WTC11 (cell line): Measurements from ENCODE around the gene CHCHD1. TPM values are rescaled to one million over a fixed set of nuclear protein-coding genes. Genes with fewer than 3 reads are reported as not detected.
A peak's percentile ranks its signal among the peaks of the same experiment; 100 is the strongest.

Source experiments
- ATAC-seq: fragments of 200-7000 bp; cut with Tn5 transposase; 2 replicates; pipeline ENCODE4 v1.10.0; 2021; ENCODE audit warnings: mild to moderate bottlenecking, moderate library complexity
- CTCF ChIA-PET: fragments of 300-600 bp; sonication (Branson Sonifier 250); formaldehyde crosslinking; loops from one replicate; lab custom pipeline; 2021; ENCODE audit warnings: antibody characterized with exemption; lab: Charles Lee
- POLR2A ChIA-PET: fragments of 350-600 bp; sonication (Branson Sonifier 250); formaldehyde crosslinking; loops from one replicate; lab custom pipeline; 2021; ENCODE audit warnings: antibody characterized with exemption; lab: Charles Lee
- DNase-seq: peaks from one replicate; pipeline ENCODE4 v3.0.0; 2021; ENCODE audit warnings: low spot score
- H3K27ac Mint-ChIP-seq: 2 replicates; pipeline ENCODE4 v1.8.0; 2021; ENCODE audit warnings: mixed read lengths
- H3K27me3 Mint-ChIP-seq: 2 replicates; pipeline ENCODE4 v1.8.0; 2021; ENCODE audit warnings: low read depth, mild to moderate bottlenecking, moderate library complexity, mixed read lengths
- H3K36me3 Mint-ChIP-seq: 2 replicates; pipeline ENCODE4 v1.8.0; 2021; ENCODE audit warnings: mixed read lengths
- H3K4me1 Mint-ChIP-seq: 2 replicates; pipeline ENCODE4 v1.8.0; 2022; ENCODE audit warnings: mixed read lengths
- H3K4me3 Mint-ChIP-seq: 2 replicates; pipeline ENCODE4 v1.8.0; 2021; ENCODE audit warnings: mild to moderate bottlenecking, moderate library complexity, mixed read lengths
- H3K9me3 Mint-ChIP-seq: 2 replicates; pipeline ENCODE4 v1.8.0; 2021; ENCODE audit warnings: mixed read lengths
- CREM ChIP-seq: sonication (generic); formaldehyde crosslinking; IDR thresholded peaks from 2 replicates; pipeline ENCODE4 v1.8.1; 2022; ENCODE audit warnings: mild to moderate bottlenecking, missing genetic modification reagents, moderate library complexity
- ESRRA ChIP-seq: sonication (generic); formaldehyde crosslinking; IDR thresholded peaks from 2 replicates; pipeline ENCODE4 v1.8.1; 2022; ENCODE audit warnings: mild to moderate bottlenecking, missing genetic modification reagents, borderline replicate concordance
- FOXP1 ChIP-seq: sonication (generic); formaldehyde crosslinking; IDR thresholded peaks from 2 replicates; pipeline ENCODE4 v1.8.0; 2022; ENCODE audit warnings: missing genetic modification reagents, mild to moderate bottlenecking, moderate library complexity, borderline replicate concordance
- GABPB1 ChIP-seq: sonication (generic); formaldehyde crosslinking; IDR thresholded peaks from 2 replicates; pipeline ENCODE4 v1.8.1; 2023; ENCODE audit warnings: mild to moderate bottlenecking, missing genetic modification reagents
- GTF2I ChIP-seq: fragments of 250-450 bp; sonication (Bioruptor Pico); conservative IDR thresholded peaks from 2 replicates; pipeline ENCODE4 v1.4.0; 2021; ENCODE audit warnings: mild to moderate bottlenecking
- HMGA2 ChIP-seq: fragments of 250-450 bp; sonication (Bioruptor Pico); IDR thresholded peaks from 2 replicates; pipeline ENCODE4 v1.4.0; 2021; ENCODE audit warnings: mild to moderate bottlenecking, moderate library complexity
- IRF2 ChIP-seq: sonication (generic); formaldehyde crosslinking; IDR thresholded peaks from 2 replicates; pipeline ENCODE4 v1.8.0; 2022; ENCODE audit warnings: low read depth, missing genetic modification reagents, borderline replicate concordance
- MYBL2 ChIP-seq: sonication (generic); formaldehyde crosslinking; IDR thresholded peaks from 2 replicates; pipeline ENCODE4 v1.8.1; 2023; ENCODE audit warnings: mild to moderate bottlenecking, moderate library complexity, missing genetic modification reagents
- NFATC4 ChIP-seq: fragments of 250-450 bp; sonication (Bioruptor Pico); IDR thresholded peaks from 2 replicates; pipeline ENCODE4 v1.9.0; 2021; ENCODE audit warnings: mild to moderate bottlenecking
- NR2C2 ChIP-seq: sonication (generic); formaldehyde crosslinking; IDR thresholded peaks from 2 replicates; pipeline ENCODE4 v1.8.0; 2022; ENCODE audit warnings: mild to moderate bottlenecking, missing genetic modification reagents
- SMAD3 ChIP-seq: sonication (generic); formaldehyde crosslinking; IDR thresholded peaks from 2 replicates; pipeline ENCODE4 v1.8.0; 2022; ENCODE audit warnings: missing genetic modification reagents, mild to moderate bottlenecking, borderline replicate concordance
- TCF7 ChIP-seq: sonication (generic); formaldehyde crosslinking; IDR thresholded peaks from 2 replicates; pipeline ENCODE4 v1.8.0; 2022; ENCODE audit warnings: mild to moderate bottlenecking, low read depth, missing genetic modification reagents, moderate library complexity
- ZNF232 ChIP-seq: sonication (generic); formaldehyde crosslinking; IDR thresholded peaks from 2 replicates; pipeline ENCODE4 v1.8.0; 2022; ENCODE audit warnings: mild to moderate bottlenecking, missing genetic modification reagents
- ZNF317 ChIP-seq: sonication (generic); formaldehyde crosslinking; IDR thresholded peaks from 2 replicates; pipeline ENCODE4 v1.8.1; 2023; ENCODE audit warnings: low read depth, mild to moderate bottlenecking, moderate library complexity, missing genetic modification reagents, borderline replicate concordance
- ZNF671 ChIP-seq: fragments of 250-450 bp; sonication (Bioruptor Pico); IDR thresholded peaks from 2 replicates; pipeline ENCODE4 v1.8.0; 2021; ENCODE audit warnings: mild to moderate bottlenecking
- total RNA-seq: library from RNA; stranded (reverse); gene quantifications from 3 replicates; pipeline ENCODE4 v1.2.3, GENCODE V29; 2021
- TF ChIP-seq, protein P1 (sequence below): fragments of 250-450 bp; sonication (Bioruptor Pico); IDR thresholded peaks from 2 replicates; pipeline ENCODE4 v1.9.0; 2021; ENCODE audit warnings: moderate library complexity, mild to moderate bottlenecking, inconsistent platforms, borderline replicate concordance
- TF ChIP-seq, protein P2 (sequence below): fragments of 250-450 bp; sonication (Bioruptor Pico); IDR thresholded peaks from 2 replicates; pipeline ENCODE4 v1.9.0; 2021; ENCODE audit warnings: mild to moderate bottlenecking
- TF ChIP-seq, protein P3 (sequence below): sonication (generic); formaldehyde crosslinking; IDR thresholded peaks from 2 replicates; pipeline ENCODE4 v1.8.1; 2022; ENCODE audit warnings: mild to moderate bottlenecking, moderate library complexity, missing genetic modification reagents
- TF ChIP-seq, protein P4 (sequence below): sonication (generic); formaldehyde crosslinking; IDR thresholded peaks from 2 replicates; pipeline ENCODE4 v1.8.1; 2022; ENCODE audit warnings: low read depth, missing genetic modification reagents, borderline replicate concordance
- TF ChIP-seq, protein P5 (sequence below): sonication (generic); formaldehyde crosslinking; IDR thresholded peaks from 2 replicates; pipeline ENCODE4 v1.8.0; 2023; ENCODE audit warnings: missing genetic modification reagents, mild to moderate bottlenecking, borderline replicate concordance

Gene CHCHD1
- total RNA-seq, 1 experiment from 2014 or later: 45.9 TPM

DNA sequence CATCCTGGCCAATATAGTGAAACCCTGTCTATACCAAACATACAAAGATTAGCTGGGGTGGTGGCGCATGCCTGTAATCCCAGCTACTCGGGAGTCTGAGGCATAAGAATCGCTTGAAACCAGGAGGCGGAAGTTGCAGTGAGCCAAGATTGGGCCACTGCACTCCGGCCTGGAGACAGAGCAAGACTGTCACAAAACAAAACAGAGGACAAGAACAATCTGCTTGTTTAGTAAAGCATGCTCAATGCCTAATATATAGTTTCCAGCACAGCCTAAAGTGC is 39.5 kb upstream of the CHCHD1 start:
- H3K4me1 Mint-ChIP-seq: peaks cover 30% of the 10 kb centered on the region
- ATAC-seq (no peak), DNase-seq (no peak)
- POLR2A ChIA-PET: interaction anchor here (1.8 to 3.0 kb wide), 2 partner anchors 9 to 12 kb away, joined by 6 to 19 read pairs; no protein-coding TSS in a partner anchor
- CTCF ChIA-PET: interaction anchor here (0.7 to 1.1 kb wide), 2 partner anchors 13 to 138 kb away, joined by 3 to 5 read pairs; no protein-coding TSS in a partner anchor
- H3K4me3 Mint-ChIP-seq: peak overlapping the region; percentile 97
- peaks cover 4% of the 10 kb centered on the region; the same call in 1 of the 2 replicates for H3K36me3 Mint-ChIP-seq
- TF ChIP-seq ZNF671: 0 out of 2 replicates have a peak, but pooled peaks have one; percentile 27
- 0 out of 2 replicates have a peak, but pooled peaks have one; percentile 39 for TF ChIP-seq NFATC4 (CRISPR knock-in tag)
- no peak for TF ChIP-seq HMGA2 (CRISPR knock-in tag)
- TF ChIP-seq ZNF232 (CRISPR knock-in tag): no peak
- H3K27me3 Mint-ChIP-seq: no peaks in the 10 kb centered on the region
- H3K27ac Mint-ChIP-seq: peak overlapping the region; percentile 99
- H3K9me3 Mint-ChIP-seq: no peaks in the 10 kb centered on the region

DNA sequence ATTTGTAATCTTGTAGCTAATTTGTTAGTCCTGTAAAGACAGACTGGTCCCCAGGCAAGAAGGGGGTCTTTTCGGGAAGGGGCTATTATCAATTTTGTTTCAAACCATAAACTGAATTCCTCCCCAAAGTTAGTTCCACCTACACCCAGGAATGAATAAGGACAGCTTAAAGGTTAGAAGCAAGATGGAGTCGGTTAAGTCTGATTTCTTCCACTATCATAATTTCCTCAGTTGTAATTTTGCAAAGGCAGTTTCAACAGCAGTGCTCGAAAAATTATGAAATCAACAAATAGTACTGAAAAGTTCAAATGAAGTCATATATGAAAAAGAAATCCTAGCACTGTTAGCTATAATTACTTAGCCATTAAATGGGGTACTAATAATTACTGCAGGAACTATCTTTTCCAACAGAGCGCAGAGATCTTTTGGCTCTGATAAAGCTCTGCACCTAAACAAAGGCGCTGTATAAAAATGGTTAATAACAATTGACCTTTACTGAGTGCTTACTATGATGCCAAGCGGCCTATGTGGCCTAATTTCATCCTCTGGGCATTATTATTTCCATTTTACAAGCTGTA is 38.4 kb upstream of the CHCHD1 start:
- DNase-seq (no peak), ATAC-seq (no peak)
- ChIA-PET POLR2A (interaction anchor here (1.2 to 3.0 kb wide), 4 partner anchors 10 to 38 kb away, joined by 3 to 19 read pairs (median 5); partner anchors contain the start of gene CHCHD1), CTCF (no interaction called here)
- Mint-ChIP-seq H3K4me1 (peaks cover 30% of the 10 kb centered on the region), H3K27ac (peak overlapping the region; percentile 99), H3K27me3 (no peaks in the 10 kb centered on the region), H3K36me3 (peaks cover 4% of the 10 kb centered on the region; the same call in 1 of the 2 replicates), H3K4me3 (peak overlapping the region; percentile 97), H3K9me3 (no peaks in the 10 kb centered on the region)
- TF ChIP-seq SMAD3 (CRISPR knock-in tag): no peak
- TF ChIP-seq, protein P1, sequence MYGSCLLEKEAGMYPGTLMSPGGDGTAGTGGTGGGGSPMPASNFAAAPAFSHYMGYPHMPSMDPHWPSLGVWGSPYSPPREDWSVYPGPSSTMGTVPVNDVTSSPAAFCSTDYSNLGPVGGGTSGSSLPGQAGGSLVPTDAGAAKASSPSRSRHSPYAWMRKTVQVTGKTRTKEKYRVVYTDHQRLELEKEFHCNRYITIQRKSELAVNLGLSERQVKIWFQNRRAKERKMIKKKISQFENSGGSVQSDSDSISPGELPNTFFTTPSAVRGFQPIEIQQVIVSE: peak; percentile 42; the same call in 1 of the 2 replicates

DNA sequence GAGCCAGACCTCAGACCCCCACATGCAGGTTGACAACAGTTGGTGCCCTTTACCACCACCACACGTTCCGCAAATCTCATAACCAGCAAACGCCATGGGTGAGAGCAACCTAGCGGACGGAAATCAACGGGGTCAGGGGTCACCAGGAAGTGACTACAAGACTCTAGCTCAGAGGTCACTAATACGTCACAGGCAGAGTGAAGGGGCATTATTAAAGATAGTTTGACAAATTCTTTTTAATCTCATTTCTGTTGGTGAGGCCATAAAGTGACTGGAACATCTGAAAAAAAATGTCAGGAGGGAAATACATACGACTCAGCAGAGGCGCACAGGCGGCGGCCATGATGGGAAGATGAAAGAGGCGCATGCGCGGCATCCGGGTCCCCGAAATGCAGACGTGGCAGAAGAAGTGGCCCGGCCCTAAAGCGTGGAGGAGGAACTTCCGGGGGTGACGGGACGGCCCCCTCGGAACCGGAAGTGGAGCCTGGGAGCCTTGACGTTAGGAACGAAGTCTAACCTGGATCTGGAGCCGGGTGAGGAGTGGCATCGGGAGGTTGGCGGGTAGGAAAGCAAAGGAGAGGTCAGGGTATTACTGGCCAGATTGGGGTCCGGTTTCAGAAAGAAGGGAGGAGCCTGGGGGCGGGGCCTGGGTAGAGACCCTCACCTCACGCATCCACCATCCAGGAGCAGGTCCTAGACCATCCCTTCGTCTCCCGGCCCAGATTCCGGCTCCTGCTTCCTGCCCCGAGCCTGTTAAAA is 37.8 kb upstream of the CHCHD1 start, which contains the start of gene SEC24C:
Gene SEC24C (plus strand): TSS at position 468 of the 759 bp plus-strand sequence. CDS start 2,461 bp downstream, outside the sequence.
- H3K36me3 Mint-ChIP-seq: peaks cover 6% of the 10 kb centered on the region
- ATAC-seq (peak; percentile 85), DNase-seq (peak; percentile 96)
- ChIA-PET CTCF (interaction anchor here (0.6 to 1.0 kb wide), 3 partner anchors 14 to 1082 kb away, joined by 4 to 5 read pairs (median 4); no protein-coding TSS in a partner anchor), POLR2A (interaction anchor here (0.6 to 3.0 kb wide), 4 partner anchors 13 to 206 kb away, joined by 3 to 19 read pairs (median 4); partner anchors contain the start of gene CHCHD1)
- peak within 1 kb of the TSS; percentile 97 for H3K4me3 Mint-ChIP-seq
- H3K9me3 Mint-ChIP-seq: no peaks in the 10 kb centered on the region
- H3K4me1 Mint-ChIP-seq: peaks cover 30% of the 10 kb centered on the region
- H3K27ac Mint-ChIP-seq: peak within 1 kb of the TSS; percentile 99
- H3K27me3 Mint-ChIP-seq: no peaks in the 10 kb centered on the region
- TF ChIP-seq ESRRA (CRISPR knock-in tag) (no peak), IRF2 (no peak), TCF7 (CRISPR knock-in tag) (no peak), FOXP1 (no peak), ZNF317 (CRISPR knock-in tag) (no peak), MYBL2 (CRISPR knock-in tag) (no peak), GTF2I (CRISPR knock-in tag) (no peak), NR2C2 (peak; percentile 86), GABPB1 (CRISPR knock-in tag) (peak; percentile 33), CREM (CRISPR knock-in tag) (peak; percentile 77)
- TF ChIP-seq, protein P2, sequence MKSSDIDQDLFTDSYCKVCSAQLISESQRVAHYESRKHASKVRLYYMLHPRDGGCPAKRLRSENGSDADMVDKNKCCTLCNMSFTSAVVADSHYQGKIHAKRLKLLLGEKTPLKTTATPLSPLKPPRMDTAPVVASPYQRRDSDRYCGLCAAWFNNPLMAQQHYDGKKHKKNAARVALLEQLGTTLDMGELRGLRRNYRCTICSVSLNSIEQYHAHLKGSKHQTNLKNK (CRISPR knock-in tag): no peak
- TF ChIP-seq, protein P3, sequence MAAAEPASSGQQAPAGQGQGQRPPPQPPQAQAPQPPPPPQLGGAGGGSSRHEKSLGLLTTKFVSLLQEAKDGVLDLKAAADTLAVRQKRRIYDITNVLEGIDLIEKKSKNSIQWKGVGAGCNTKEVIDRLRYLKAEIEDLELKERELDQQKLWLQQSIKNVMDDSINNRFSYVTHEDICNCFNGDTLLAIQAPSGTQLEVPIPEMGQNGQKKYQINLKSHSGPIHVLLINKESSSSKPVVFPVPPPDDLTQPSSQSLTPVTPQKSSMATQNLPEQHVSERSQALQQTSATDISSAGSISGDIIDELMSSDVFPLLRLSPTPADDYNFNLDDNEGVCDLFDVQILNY: no peak
- TF ChIP-seq, protein P4, sequence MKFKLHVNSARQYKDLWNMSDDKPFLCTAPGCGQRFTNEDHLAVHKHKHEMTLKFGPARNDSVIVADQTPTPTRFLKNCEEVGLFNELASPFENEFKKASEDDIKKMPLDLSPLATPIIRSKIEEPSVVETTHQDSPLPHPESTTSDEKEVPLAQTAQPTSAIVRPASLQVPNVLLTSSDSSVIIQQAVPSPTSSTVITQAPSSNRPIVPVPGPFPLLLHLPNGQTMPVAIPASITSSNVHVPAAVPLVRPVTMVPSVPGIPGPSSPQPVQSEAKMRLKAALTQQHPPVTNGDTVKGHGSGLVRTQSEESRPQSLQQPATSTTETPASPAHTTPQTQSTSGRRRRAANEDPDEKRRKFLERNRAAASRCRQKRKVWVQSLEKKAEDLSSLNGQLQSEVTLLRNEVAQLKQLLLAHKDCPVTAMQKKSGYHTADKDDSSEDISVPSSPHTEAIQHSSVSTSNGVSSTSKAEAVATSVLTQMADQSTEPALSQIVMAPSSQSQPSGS (CRISPR knock-in tag): no peak
- TF ChIP-seq, protein P5, sequence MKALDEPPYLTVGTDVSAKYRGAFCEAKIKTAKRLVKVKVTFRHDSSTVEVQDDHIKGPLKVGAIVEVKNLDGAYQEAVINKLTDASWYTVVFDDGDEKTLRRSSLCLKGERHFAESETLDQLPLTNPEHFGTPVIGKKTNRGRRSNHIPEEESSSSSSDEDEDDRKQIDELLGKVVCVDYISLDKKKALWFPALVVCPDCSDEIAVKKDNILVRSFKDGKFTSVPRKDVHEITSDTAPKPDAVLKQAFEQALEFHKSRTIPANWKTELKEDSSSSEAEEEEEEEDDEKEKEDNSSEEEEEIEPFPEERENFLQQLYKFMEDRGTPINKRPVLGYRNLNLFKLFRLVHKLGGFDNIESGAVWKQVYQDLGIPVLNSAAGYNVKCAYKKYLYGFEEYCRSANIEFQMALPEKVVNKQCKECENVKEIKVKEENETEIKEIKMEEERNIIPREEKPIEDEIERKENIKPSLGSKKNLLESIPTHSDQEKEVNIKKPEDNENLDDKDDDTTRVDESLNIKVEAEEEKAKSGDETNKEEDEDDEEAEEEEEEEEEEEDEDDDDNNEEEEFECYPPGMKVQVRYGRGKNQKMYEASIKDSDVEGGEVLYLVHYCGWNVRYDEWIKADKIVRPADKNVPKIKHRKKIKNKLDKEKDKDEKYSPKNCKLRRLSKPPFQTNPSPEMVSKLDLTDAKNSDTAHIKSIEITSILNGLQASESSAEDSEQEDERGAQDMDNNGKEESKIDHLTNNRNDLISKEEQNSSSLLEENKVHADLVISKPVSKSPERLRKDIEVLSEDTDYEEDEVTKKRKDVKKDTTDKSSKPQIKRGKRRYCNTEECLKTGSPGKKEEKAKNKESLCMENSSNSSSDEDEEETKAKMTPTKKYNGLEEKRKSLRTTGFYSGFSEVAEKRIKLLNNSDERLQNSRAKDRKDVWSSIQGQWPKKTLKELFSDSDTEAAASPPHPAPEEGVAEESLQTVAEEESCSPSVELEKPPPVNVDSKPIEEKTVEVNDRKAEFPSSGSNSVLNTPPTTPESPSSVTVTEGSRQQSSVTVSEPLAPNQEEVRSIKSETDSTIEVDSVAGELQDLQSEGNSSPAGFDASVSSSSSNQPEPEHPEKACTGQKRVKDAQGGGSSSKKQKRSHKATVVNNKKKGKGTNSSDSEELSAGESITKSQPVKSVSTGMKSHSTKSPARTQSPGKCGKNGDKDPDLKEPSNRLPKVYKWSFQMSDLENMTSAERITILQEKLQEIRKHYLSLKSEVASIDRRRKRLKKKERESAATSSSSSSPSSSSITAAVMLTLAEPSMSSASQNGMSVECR (CRISPR knock-in tag): peak; percentile 23; the same call in 1 of the 2 replicates
